Stomach (tissue), 8 donors: Measurements from ENCODE around the gene TOP3B. TPM values are rescaled to one million over a fixed set of nuclear protein-coding genes. Genes with fewer than 3 reads are reported as not detected.

Experiments
- polyA plus RNA-seq, 3 donors: library from polyadenylated mRNA; stranded (reverse); fragments of 200-250 nt; gene quantifications; one replicate each; pipeline ENCODE4 v1.2.3, GENCODE V29; 2013
- total RNA-seq, 5 donors: library from RNA; depleted of rRNA; stranded (reverse); fragments of >200 nt; gene quantifications; one replicate each; pipeline versions ENCODE4 v1.1.0 to v1.2.3, GENCODE V29; 2014 to 2016
- donor health status: healthy with polysubstance abuse.
- donor health status: Bipolar disorder and iron deficiency.
- donor health status: healthy.

Gene TOP3B
- total and polyA plus RNA-seq, 8 donors, result 3.8 to 509 (median 25.6) TPM

Other genes with a start within 250 kb of the TOP3B start
- 10 to 100 TPM in 1 of 5 donors, 1 to 10 TPM in 3, under 1 TPM in 1; 0.58 to 22.2 (median 5.7) TPM for gene YPEL1, start 247.0 kb downstream of the TOP3B start, total RNA-seq
- gene YPEL1, start 247.0 kb downstream of the TOP3B start, polyA plus RNA-seq, result 1 to 10 TPM; 2.5 to 4.0 (median 2.7) TPM
- gene MAPK1, start 115.1 kb downstream of the TOP3B start, total RNA-seq, result 10 to 100 TPM; 42.0 to 81.6 (median 56.5) TPM
- gene MAPK1, start 115.1 kb downstream of the TOP3B start, polyA plus RNA-seq, result 10 to 100 TPM; 10.4 to 20.5 (median 17.5) TPM
- gene PPM1F, start 29.9 kb downstream of the TOP3B start, total RNA-seq, result 100 to 1,000 TPM in 1 of 5 donors, 10 to 100 TPM in 4; 12.6 to 285 (median 22.3) TPM
- gene PPM1F, start 29.9 kb downstream of the TOP3B start, polyA plus RNA-seq, result 1 to 10 TPM; 6.7 to 9.9 (median 8.1) TPM